Mesothelial cell of epicardium (in vitro differentiated cells): ENCODE results near the gene REV3L. TPM values are rescaled to one million over a fixed set of nuclear protein-coding genes. Genes with fewer than 3 reads are reported as not detected.

ENCODE experiments used
- DNase-seq, 2 experiments: peaks; one replicate each; pipeline ENCODE4 v3.0.0; 2021; ENCODE audit warnings: low spot score in 2 of 2; ENCODE audit not compliant: unreplicated experiment in 2 of 2
- H3K27ac Mint-ChIP-seq: 2 replicates; pipeline ENCODE4 v1.8.0; 2021; ENCODE audit warnings: mixed read lengths
- H3K27me3 Mint-ChIP-seq: 2 replicates; pipeline ENCODE4 v1.8.0; 2021; ENCODE audit warnings: low read depth, mixed read lengths
- H3K36me3 Mint-ChIP-seq: 2 replicates; pipeline ENCODE4 v1.8.0; 2021; ENCODE audit warnings: mixed read lengths
- H3K4me1 Mint-ChIP-seq: 2 replicates; pipeline ENCODE4 v1.8.0; 2021; ENCODE audit warnings: mixed read lengths
- H3K4me3 Mint-ChIP-seq: 2 replicates; pipeline ENCODE4 v1.8.0; 2021; ENCODE audit warnings: mild to moderate bottlenecking, moderate library complexity, mixed read lengths
- H3K9me3 Mint-ChIP-seq: 2 replicates; pipeline ENCODE4 v1.8.0; 2021; ENCODE audit warnings: mixed read lengths
- total RNA-seq: library from RNA; stranded (reverse); gene quantifications from 3 replicates; pipeline ENCODE4 v1.2.1, GENCODE V29; 2021
- TF ChIP-seq, protein P1 (sequence below): fragments of 200-600 bp; sonication (generic); IDR thresholded peaks from one replicate; pipeline ENCODE4 v1.5.0; 2021; ENCODE audit warnings: antibody characterized with exemption; ENCODE audit not compliant: unreplicated experiment

REV3L gene
- total RNA-seq, 1 donor from 2014 or later = 41.7 TPM

DNA sequence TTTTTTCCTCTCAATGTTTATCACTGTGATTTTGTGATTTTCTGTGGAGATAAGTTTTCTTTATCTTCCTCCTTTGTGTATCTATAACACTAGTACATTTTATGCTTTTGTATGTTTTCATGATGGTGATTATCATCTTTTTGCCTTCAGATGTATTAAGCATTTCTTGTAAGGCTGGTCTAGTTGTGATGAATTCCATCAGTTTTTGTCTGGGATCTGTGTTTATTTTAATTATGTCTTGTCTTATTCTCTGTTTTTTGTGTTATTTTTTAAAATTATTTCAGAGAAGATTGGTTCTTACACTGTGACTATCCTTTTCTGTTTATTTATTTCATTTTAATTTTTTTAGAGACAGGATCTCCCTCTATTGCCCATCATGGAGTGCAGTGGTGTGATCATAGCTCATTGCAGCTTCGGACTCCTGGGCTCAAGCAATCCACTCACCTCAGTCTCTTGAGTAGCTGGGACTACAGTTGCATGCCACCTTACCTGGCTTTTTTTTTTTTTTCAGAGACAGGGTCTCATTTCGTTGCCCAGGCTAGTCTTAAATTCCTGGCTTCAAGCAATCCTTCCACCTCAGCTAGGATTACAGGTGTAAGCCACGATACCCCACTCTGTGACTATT lies 208.3 kb downstream of the REV3L start:
- TF ChIP-seq, protein P1, sequence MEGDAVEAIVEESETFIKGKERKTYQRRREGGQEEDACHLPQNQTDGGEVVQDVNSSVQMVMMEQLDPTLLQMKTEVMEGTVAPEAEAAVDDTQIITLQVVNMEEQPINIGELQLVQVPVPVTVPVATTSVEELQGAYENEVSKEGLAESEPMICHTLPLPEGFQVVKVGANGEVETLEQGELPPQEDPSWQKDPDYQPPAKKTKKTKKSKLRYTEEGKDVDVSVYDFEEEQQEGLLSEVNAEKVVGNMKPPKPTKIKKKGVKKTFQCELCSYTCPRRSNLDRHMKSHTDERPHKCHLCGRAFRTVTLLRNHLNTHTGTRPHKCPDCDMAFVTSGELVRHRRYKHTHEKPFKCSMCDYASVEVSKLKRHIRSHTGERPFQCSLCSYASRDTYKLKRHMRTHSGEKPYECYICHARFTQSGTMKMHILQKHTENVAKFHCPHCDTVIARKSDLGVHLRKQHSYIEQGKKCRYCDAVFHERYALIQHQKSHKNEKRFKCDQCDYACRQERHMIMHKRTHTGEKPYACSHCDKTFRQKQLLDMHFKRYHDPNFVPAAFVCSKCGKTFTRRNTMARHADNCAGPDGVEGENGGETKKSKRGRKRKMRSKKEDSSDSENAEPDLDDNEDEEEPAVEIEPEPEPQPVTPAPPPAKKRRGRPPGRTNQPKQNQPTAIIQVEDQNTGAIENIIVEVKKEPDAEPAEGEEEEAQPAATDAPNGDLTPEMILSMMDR = no peak
- H3K9me3 Mint-ChIP-seq = peaks cover 49% of the 10 kb centered on the region
- H3K36me3 Mint-ChIP-seq = peaks cover 78% of the 10 kb centered on the region

DNA sequence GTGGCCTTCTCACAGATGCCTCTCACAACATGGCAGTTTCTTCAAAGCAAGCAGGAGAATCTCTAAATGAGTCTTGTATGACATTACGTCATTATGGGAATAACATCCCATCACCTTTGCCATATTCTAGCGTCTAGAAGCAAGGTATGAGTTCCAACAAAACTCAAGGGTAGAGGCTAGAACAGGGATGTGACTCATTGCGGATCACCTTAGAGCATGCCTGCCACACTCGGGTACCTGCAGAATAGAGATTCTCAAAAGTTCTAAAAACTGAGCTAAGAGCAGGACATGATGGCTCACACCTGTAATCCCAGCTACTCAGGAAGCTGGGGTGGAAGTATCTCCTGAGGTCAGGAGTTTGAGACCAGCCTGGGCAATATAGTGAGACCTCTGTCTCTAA lies 212.9 kb downstream of the REV3L start:
- H3K36me3 Mint-ChIP-seq = peaks cover 71% of the 10 kb centered on the region
- H3K4me1 Mint-ChIP-seq = peaks cover 3% of the 10 kb centered on the region
- TF ChIP-seq, protein P1 = no peak
- H3K27me3 Mint-ChIP-seq = no peaks in the 10 kb centered on the region
- H3K27ac Mint-ChIP-seq = no peak overlapping the region
- no peak overlapping the region for H3K4me3 Mint-ChIP-seq
- DNase-seq = no peak
- H3K9me3 Mint-ChIP-seq = peaks cover 21% of the 10 kb centered on the region

More for the DNA sequence above, 208.3 kb downstream of the REV3L start:
- Mint-ChIP-seq H3K27me3 (no peaks in the 10 kb centered on the region), H3K4me1 (no peaks in the 10 kb centered on the region), H3K4me3 (no peak overlapping the region), H3K27ac (no peak overlapping the region)
- no peak for DNase-seq

- no peak for DNase-seq
- Mint-ChIP-seq H3K27me3 (no peaks in the 10 kb centered on the region), H3K9me3 (peaks cover 15% of the 10 kb centered on the region), H3K4me3 (no peak overlapping the region), H3K36me3 (peaks cover 64% of the 10 kb centered on the region), H3K27ac (no peak overlapping the region), H3K4me1 (peaks cover 3% of the 10 kb centered on the region)
- TF ChIP-seq, protein P1 = no peak
Observed at GRCh38 chr6:111269401-111269970, 213.5 kb downstream of the REV3L start.

- Mint-ChIP-seq H3K27ac (no peak overlapping the region), H3K9me3 (peaks cover 4% of the 10 kb centered on the region), H3K4me1 (peaks cover 3% of the 10 kb centered on the region), H3K4me3 (no peak overlapping the region), H3K36me3 (peaks cover 57% of the 10 kb centered on the region), H3K27me3 (no peaks in the 10 kb centered on the region)
- no peak for DNase-seq
- TF ChIP-seq, protein P1 = no peak
Observed at GRCh38 chr6:111267764-111268333, 215.2 kb downstream of the REV3L start.

DNA sequence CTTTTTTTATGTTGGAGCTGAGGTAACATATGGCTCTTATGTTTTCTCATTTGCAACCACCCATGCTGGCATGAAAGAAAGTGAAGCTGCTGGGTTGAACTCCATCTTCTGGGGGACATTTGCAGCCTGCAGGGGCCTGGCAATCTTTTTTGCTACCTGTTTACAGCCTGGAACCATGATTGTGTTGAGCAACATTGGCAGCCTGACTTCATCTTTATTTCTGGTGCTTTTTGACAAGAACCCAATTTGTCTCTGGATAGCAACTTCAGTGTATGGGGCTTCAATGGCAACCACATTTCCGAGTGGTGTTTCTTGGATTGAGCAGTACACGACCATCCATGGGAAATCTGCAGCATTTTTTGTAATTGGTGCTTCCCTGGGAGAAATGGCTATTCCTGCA lies 216.7 kb downstream of the REV3L start:
- DNase-seq = no peak
- Mint-ChIP-seq H3K4me3 (no peak overlapping the region), H3K9me3 (peaks cover 4% of the 10 kb centered on the region), H3K27ac (no peak overlapping the region), H3K4me1 (peaks cover 3% of the 10 kb centered on the region), H3K36me3 (peaks cover 50% of the 10 kb centered on the region), H3K27me3 (no peaks in the 10 kb centered on the region)
- TF ChIP-seq, protein P1 = no peak
